Loucy (cell line): ENCODE results near the gene ALDH1A2.

Experiments used
- H2AFZ ChIP-seq: fragments of 200-600 bp; sonication (generic); 2 replicates; pipeline ENCODE4 v1.6.0; 2016; ENCODE audit warnings: antibody characterized with exemption, mild to moderate bottlenecking, low read length, moderate library complexity
- H3F3A ChIP-seq: fragments of 200-600 bp; 2 replicates; pipeline ENCODE4 v1.6.0; 2016; ENCODE audit warnings: antibody characterized with exemption, low read depth, mild to moderate bottlenecking
- H3K27me3 ChIP-seq: fragments of 200-600 bp; sonication (generic); 2 replicates; pipeline ENCODE4 v1.6.1; 2014; ENCODE audit warnings: low read length, mild to moderate bottlenecking; ENCODE audit not compliant: insufficient read depth, poor library complexity, severe bottlenecking
- H3K36me3 ChIP-seq: fragments of 200-600 bp; sonication (generic); 2 replicates; pipeline ENCODE4 v1.6.1; 2016; ENCODE audit warnings: low read length; ENCODE audit not compliant: insufficient read depth
- H3K4me1 ChIP-seq: fragments of 200-600 bp; sonication (generic); 2 replicates; pipeline ENCODE4 v1.5.1; 2014; ENCODE audit warnings: low read length, mild to moderate bottlenecking; ENCODE audit not compliant: insufficient read depth, poor library complexity, severe bottlenecking
- H3K4me2 ChIP-seq: fragments of 200-600 bp; sonication (generic); 2 replicates; pipeline ENCODE4 v1.6.0; 2014; ENCODE audit warnings: antibody characterized with exemption, low read length, low read depth, mild to moderate bottlenecking; ENCODE audit not compliant: poor library complexity, severe bottlenecking
- H3K4me3 ChIP-seq: fragments of 200-600 bp; sonication (generic); 2 replicates; pipeline ENCODE4 v1.5.1; 2014; ENCODE audit warnings: low read length, mild to moderate bottlenecking, mixed read lengths; ENCODE audit not compliant: poor library complexity, severe bottlenecking
- H3K79me2 ChIP-seq: fragments of 200-600 bp; sonication (generic); 2 replicates; pipeline ENCODE4 v1.6.1; 2014; ENCODE audit warnings: low read length; ENCODE audit not compliant: insufficient read depth
- H3K9ac ChIP-seq: fragments of 200-600 bp; sonication (generic); 2 replicates; pipeline ENCODE4 v1.6.0; 2014; ENCODE audit warnings: mild to moderate bottlenecking, low read depth, low read length, moderate library complexity; ENCODE audit not compliant: poor library complexity, severe bottlenecking
- H3K9me2 ChIP-seq: fragments of 200-600 bp; sonication (generic); replicated peaks from 2 replicates; pipeline ENCODE4 v1.6.1; 2016; ENCODE audit warnings: low read depth, low read length, mixed read lengths
- H3K9me3 ChIP-seq: fragments of 200-600 bp; sonication (generic); 2 replicates; pipeline ENCODE4 v1.6.1; 2014; ENCODE audit warnings: mild to moderate bottlenecking, antibody characterized with exemption, low read length, low read depth; ENCODE audit not compliant: insufficient read depth
- H4K20me1 ChIP-seq: fragments of 200-600 bp; sonication (generic); 2 replicates; pipeline ENCODE4 v1.6.0; 2014; ENCODE audit warnings: antibody characterized with exemption, low read length, mild to moderate bottlenecking; ENCODE audit not compliant: insufficient read depth, poor library complexity, severe bottlenecking
- CTCF ChIP-seq: fragments of 200-600 bp; sonication (generic); conservative IDR thresholded peaks from 2 replicates; pipeline ENCODE4 v1.5.1; 2014; ENCODE audit warnings: mild to moderate bottlenecking, antibody characterized with exemption, low read length
- EZH2phosphoT487 ChIP-seq: fragments of 200-600 bp; IDR thresholded peaks from 2 replicates; pipeline ENCODE4 v1.6.1; 2018; ENCODE audit warnings: antibody characterized with exemption, mild to moderate bottlenecking, moderate library complexity, borderline replicate concordance

ALDH1A2 gene

DNA sequence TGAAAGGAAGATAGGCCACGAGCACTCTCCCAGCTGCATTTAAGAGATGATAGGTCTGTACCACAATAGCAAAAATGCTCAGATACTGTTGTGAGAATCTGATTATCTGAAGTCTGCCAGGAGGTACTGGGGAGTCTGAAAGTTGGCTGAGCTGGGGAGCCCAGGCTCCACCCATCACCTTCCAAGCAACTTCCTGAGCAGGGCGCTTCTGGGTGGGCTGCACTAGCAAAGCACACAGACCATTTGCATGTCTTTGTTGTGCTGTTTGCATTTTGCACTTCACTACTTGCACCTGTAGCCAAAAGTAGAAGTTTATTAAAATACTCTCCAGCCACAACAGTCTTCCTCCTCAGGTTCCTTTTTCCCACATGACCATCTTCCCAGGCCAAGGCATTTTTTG, 133.2 kb downstream of the ALDH1A2 start:
- Histone ChIP-seq H3K9ac (no peak overlapping the region), H4K20me1 (no peaks in the 10 kb centered on the region), H3K27me3 (no peaks in the 10 kb centered on the region), H3K79me2 (no peaks in the 10 kb centered on the region), H3K4me3 (no peak overlapping the region), H3K4me1 (no peaks in the 10 kb centered on the region), H3K9me3 (no peaks in the 10 kb centered on the region), H2AFZ (no peak overlapping the region), H3K4me2 (no peak overlapping the region), H3K36me3 (no peaks in the 10 kb centered on the region), H3K9me2 (no peaks in the 10 kb centered on the region), H3F3A (no peaks in the 10 kb centered on the region)
- TF ChIP-seq EZH2phosphoT487, result no peak
- no peak for TF ChIP-seq CTCF

DNA sequence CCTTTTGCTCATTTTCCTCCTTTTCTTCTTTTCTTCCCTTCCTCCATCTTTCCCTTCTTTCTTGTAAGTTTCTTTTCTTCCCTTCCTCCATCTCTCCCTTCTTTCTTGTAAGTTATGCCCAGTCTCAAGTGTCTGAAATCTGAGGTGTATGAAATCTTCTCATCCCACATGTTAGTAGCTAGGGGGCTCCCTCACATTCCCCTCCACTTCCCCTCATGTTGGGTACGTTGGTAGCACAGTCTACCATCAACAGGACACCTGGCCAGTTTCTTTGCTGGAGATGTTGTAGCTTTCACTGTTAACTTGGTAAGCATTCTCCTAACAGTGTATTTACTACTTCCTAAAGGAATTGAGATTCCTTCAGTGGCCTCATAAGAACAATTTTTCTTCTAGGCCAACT, 133.9 kb downstream of the ALDH1A2 start:
- Histone ChIP-seq H3K9me3 (no peaks in the 10 kb centered on the region), H3K9me2 (no peaks in the 10 kb centered on the region), H4K20me1 (no peaks in the 10 kb centered on the region), H3K36me3 (no peaks in the 10 kb centered on the region), H2AFZ (no peak overlapping the region), H3K9ac (no peak overlapping the region), H3K4me2 (no peak overlapping the region), H3K4me3 (no peak overlapping the region), H3K79me2 (no peaks in the 10 kb centered on the region), H3K27me3 (no peaks in the 10 kb centered on the region), H3F3A (no peaks in the 10 kb centered on the region), H3K4me1 (no peaks in the 10 kb centered on the region)
- TF ChIP-seq EZH2phosphoT487 (no peak), CTCF (0 out of 2 replicates have a peak, but pooled peaks have one; percentile 10)

GRCh38 chr15:57927091-57927631, 138.3 kb downstream of the ALDH1A2 start:
- no peak overlapping the region for H3K9ac ChIP-seq
- no peaks in the 10 kb centered on the region for H3F3A ChIP-seq

More at GRCh38 chr15:57927091-57927631, 138.3 kb downstream of the ALDH1A2 start:
- H4K20me1 ChIP-seq, result no peaks in the 10 kb centered on the region
- H3K9me2 ChIP-seq, result no peaks in the 10 kb centered on the region
- H3K27me3 ChIP-seq, result no peaks in the 10 kb centered on the region
- no peak overlapping the region for H2AFZ ChIP-seq
- no peak overlapping the region for H3K4me2 ChIP-seq
- H3K9me3 ChIP-seq, result no peaks in the 10 kb centered on the region
- no peak overlapping the region for H3K4me3 ChIP-seq
- TF ChIP-seq EZH2phosphoT487, result no peak
- no peak for TF ChIP-seq CTCF
- H3K4me1 ChIP-seq, result no peaks in the 10 kb centered on the region
- no peaks in the 10 kb centered on the region for H3K36me3 ChIP-seq
- no peaks in the 10 kb centered on the region for H3K79me2 ChIP-seq
